ENCODE measurements around the gene MYO1C. TPM values are rescaled to one million over a fixed set of nuclear protein-coding genes. Genes with fewer than 3 reads are reported as not detected.

Gene MYO1C
- total RNA-seq, 2 donors from 2014 or later, result 32.8 to 49.9 TPM

DNA sequence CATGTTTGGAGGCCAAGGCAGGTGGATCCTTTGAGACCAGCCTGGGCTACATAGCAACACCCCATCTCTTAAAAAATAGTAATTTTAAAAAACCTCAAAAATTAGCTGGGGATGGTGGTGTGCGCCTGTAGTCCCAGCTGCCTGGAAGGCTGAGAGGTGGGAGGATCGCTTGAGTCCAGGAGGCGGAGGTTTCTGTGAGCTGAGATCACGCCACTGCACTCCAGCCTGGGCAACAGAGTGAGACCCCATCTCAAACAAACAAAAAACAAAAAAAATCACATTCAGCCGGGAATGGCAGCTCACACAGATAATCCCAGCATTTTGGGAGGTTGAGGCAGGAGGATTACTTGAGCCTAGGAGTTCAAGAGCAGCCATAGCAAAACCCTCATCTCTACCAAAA is 76.1 kb downstream of the MYO1C start:
- no peak overlapping the region for H3K4me3 Mint-ChIP-seq
- no peaks in the 10 kb centered on the region for H3K27me3 Mint-ChIP-seq (ENCODE audit: low read depth)
- H3K4me1 Mint-ChIP-seq (ENCODE audit: low read depth), result no peaks in the 10 kb centered on the region
- no peak for ATAC-seq (replicated peaks in 1 of 2)
- H3K9me3 Mint-ChIP-seq, result no peaks in the 10 kb centered on the region
- no peaks in the 10 kb centered on the region for H3K36me3 Mint-ChIP-seq (ENCODE audit: insufficient read depth in 2 of 2)
- H3K27ac Mint-ChIP-seq, result no peak overlapping the region
- no peak for DNase-seq

DNA sequence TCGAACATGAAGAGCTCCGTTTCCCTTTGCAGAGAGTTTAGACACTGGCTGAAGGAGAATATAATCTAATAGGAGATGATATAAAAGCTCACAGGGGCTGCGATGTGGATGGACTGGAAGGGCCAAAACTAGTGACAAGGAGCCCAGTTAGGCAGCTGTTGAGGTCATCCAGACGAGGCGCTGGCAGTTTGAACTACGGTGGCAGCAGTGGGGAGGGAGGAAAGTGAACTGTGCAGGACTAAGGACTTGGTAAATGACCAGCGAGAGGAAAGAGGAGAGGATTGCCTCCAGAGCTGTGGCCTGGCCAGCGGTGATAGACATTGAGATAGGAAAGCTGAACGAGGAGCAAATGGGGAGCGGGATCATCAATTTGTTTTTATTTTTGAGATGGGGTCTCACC is 77.9 kb downstream of the MYO1C start:
- H3K36me3 Mint-ChIP-seq (ENCODE audit: insufficient read depth in 2 of 2), result no peaks in the 10 kb centered on the region
- ATAC-seq (replicated peaks in 1 of 2) (no peak), DNase-seq (no peak)
- no peaks in the 10 kb centered on the region for H3K4me1 Mint-ChIP-seq (ENCODE audit: low read depth)
- no peaks in the 10 kb centered on the region for H3K27me3 Mint-ChIP-seq (ENCODE audit: low read depth)
- H3K4me3 Mint-ChIP-seq, result no peak overlapping the region
- no peak overlapping the region for H3K27ac Mint-ChIP-seq
- H3K9me3 Mint-ChIP-seq, result no peaks in the 10 kb centered on the region

Other genes starting within 250 kb of the MYO1C start
- gene BHLHA9, start 222.2 kb downstream of the MYO1C start, total RNA-seq, result not detected
- under 1 TPM; 0.10 to 0.12 TPM for gene TRARG1, start 213.0 kb downstream of the MYO1C start, total RNA-seq
- 100 to 1,000 TPM; 328 to 339 TPM for gene YWHAE, start 92.5 kb downstream of the MYO1C start, total RNA-seq
- gene CRK, start 36.5 kb downstream of the MYO1C start, total RNA-seq, result 10 to 100 TPM; 18.7 to 22.9 TPM
- 10 to 100 TPM; 48.4 to 51.2 TPM for gene INPP5K, start 23.9 kb upstream of the MYO1C start, total RNA-seq
- gene PITPNA, start 70.1 kb upstream of the MYO1C start, total RNA-seq, result 10 to 100 TPM; 36.0 to 40.7 TPM
- gene SLC43A2, start 136.1 kb upstream of the MYO1C start, total RNA-seq, result 1 to 10 TPM; 3.4 to 3.8 TPM
- gene SCARF1, start 153.0 kb upstream of the MYO1C start, total RNA-seq, result 1 to 10 TPM; 1.9 to 2.5 TPM
- gene RILP, start 157.2 kb upstream of the MYO1C start, total RNA-seq, result 1 to 10 TPM; 3.4 to 4.4 TPM
- 100 to 1,000 TPM; 332 to 390 TPM for gene PRPF8, start 192.2 kb upstream of the MYO1C start, total RNA-seq
- gene TLCD2, start 217.7 kb upstream of the MYO1C start, total RNA-seq, result 1 to 10 TPM in 1 of 2 donors, under 1 TPM in 1; 0.70 to 1.8 TPM
- gene WDR81, start 232.0 kb upstream of the MYO1C start, total RNA-seq, result 10 to 100 TPM in 1 of 2 donors, 1 to 10 TPM in 1; 9.4 to 11.2 TPM